ENCODE results near the gene SPATA21.
"Not testable (repeated sequence)": the region's sequence is repeated elsewhere in the genome, so short reads cannot be mapped to it uniquely, and the experiment has no call there.

Gene SPATA21, protein sequence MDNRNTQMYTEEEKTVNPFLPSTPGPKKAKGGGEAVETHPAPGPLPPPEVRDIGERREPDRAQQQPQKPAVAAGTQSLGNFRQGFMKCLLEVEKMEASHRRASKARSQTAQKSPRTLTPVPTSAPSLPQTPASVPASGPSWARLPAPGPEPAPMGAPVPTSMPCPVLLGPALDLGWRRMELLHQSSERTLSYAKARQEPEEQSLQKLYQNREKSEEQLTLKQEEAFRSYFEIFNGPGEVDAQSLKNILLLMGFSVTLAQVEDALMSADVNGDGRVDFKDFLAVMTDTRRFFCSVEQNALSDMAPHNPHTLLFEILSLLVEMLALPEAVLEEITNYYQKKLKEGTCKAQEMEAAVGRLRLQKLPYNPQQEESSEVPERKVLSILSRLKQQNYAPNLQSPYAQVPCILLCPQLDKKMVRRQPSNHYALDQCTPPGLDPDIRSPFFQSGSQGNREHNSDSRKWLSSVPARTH

DNA sequence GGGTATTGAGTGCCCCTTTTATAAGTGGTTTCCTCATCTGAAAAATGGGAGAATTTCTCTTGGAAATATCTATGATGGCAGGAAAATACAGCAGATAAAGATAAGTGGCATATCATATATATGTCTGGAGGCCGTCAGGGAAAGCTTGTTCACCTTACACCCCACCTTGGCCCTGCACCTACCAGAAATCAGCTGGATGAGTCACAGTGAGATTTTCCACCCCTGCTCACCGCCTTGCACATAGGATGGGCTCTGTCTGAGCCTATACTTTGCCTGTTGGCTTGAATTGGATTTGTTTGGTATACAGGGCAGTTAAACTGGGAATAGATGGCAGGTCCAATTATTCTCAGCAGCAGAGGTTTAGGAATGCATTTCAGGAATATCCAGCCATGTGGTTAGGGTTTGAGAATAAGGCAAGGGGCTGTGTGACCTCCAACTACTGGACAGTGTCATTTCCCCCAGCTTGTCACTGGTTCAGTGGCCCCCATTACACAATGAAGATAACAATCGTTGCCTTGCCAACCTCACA lies at the start of gene SPATA21:
Gene SPATA21 (minus strand): TSS at position 479 of the 529 bp plus-strand sequence. CDS start 6,053 bp downstream, outside the sequence.
- DNase-seq (ENCODE audit: low read depth) = no peak

DNA sequence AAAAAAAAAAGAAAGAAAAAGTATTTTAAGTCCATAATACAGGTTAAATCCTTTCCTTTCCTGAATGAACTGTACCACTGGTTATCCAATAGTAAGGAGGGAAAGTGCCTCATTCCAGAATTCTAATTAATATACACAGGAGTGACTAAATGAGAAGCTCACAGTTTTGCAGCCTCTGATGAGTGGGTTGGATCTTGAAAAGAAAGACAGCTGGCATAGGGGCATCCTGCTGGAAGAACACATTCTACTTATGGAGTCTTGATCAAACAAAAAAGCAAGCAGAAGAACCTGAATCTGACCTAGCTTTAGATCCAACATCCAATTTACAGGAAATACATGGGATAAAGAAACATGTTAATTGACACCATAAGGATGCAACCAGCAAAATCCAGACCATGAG lies 49.8 kb upstream of the SPATA21 start:
- DNase-seq (ENCODE audit: low read depth) = not testable (repeated sequence)

DNA sequence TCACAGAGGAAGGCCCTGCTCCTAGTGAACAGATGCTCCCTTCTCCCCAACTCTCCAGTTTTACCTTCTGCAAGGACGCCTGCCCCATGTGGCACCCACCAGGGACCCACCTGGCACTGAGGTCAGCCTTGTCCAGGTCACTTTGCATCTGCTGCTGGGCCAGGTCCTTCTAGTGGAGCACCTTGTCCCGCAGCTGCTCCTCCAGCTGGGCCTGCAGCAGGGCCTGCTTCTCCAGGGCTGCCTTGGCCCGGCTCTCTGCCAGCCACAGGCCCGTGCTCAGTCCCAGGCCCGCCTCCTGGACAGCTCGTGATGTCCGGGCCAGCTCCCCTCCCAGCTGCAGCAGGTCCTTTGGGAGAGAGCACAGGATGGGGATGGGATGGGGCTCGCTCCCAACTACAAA lies 49.1 kb upstream of the SPATA21 start:
- DNase-seq (ENCODE audit: low read depth) = not testable (repeated sequence)

DNA sequence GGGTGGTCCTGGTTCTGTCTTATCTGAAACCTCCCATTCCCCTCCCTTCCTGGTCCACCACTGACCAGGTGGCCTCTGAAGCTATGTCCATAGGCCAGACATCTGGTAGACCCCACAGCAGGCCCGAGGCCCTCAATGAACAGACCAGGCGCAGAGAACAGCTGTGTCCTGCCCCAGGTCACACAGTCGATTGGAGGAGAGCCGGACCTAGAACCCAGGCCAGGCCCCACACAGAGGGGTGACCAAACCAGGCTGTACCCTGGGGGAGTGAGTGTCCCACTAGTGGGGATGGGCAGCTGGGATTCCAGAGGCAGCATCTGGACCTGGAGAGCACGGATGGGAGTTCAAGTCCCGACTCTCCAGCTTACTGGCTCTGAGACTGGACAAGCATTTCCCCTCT lies 47.7 kb upstream of the SPATA21 start:
- no peak for DNase-seq (ENCODE audit: low read depth)

DNA sequence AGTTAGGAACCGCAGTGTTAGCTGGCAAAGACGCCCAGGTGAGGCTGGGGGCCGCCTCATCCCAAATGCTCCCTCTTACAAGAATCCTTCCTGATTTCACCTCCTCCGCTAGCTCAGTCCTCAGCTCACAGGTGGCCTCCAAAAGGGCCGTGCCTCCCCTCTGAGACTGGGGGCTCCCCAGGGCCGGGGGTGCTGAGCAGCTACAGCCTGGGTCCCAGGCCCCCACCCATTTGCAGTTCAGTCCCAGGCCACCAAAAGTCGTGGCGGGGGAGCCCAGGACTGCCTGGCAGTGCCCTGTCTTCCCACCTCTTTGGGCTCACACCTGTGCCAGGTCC lies 47.2 kb upstream of the SPATA21 start:
- no peak for DNase-seq (ENCODE audit: low read depth)

DNA sequence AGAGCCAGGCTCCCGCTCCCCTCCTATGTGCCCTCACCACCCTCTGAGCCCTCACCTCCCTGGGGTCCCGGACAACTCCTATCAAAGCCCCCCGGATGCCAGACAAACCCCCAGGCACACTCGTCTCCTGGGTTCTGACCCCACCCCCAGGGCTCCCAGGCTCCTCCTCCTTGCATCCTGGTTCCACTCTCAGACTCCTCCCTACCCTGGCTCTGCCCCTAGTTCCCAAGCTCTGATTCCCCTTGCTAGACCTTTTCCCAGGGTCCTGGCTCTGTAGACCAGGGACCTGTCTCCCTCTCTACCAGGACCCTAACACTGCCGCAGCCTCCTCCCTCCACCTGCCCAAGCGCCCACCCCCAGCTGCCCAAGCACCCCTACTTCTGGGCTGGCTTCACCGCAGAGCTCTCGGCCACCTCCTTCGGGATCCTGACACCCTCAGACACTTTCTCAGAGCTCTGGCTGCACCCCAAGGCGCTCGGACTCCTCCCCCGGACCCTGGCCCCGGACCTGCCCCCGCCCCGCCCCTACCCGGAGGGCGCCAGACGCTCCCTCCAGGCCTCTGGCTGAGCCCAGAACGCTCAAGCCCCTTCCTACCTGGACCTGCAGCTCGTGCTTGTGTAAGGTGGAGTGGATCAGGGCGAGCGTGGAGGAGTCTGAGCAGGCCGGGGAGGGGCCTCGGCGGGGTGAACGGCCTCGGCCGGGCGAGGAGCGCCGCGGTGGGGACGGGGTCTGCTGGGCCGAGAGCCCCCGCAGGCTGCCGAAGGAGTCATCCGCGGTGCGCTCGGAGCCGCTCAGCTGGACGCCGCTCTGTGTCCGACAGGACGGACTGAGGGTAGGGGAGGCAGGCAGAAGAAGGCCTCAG lies 46.6 kb upstream of the SPATA21 start:
- DNase-seq (ENCODE audit: low read depth) = not testable (repeated sequence)

DNA sequence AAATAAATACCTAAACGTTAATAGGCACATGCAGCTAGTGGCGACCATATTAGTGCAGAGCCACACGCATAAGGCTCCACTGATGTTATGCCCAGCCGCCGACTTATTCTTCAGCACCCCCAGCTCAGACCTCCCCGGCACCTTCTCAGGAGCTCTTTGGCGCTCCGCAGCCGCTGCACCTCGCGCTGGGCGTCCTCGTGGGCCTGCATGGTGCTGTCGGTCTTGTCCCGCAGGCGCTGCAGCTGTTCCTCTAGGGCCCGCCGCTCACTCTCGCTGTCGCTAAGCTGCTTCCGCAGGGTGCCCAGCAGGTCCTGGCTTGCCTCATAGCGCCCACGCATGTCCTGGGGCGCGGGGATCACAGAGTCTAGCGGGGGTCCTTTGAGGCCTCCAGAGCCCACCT lies 45.9 kb upstream of the SPATA21 start:
- DNase-seq (ENCODE audit: low read depth) = not testable (repeated sequence)

DNA sequence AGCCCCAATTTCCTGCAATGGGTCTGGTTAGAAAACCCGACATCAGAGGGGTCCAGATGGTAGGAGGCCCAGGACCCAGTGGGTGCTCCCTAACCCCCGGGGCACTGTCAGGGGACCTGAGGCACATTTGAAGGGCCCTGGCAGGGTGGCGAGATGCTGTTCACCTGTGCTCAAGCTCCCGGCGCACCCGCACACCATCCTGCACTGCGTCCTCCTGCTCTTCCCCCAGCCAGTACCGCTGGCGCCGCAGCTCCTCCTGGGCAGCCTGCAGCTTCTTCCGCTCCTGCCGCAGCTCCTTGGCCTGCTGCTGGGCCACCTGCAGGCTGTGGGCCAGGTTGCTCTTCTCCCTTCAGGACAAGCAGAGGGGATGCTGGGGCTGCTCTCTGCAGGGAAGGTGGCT lies 40.9 kb upstream of the SPATA21 start:
- no peak for DNase-seq (ENCODE audit: low read depth)

DNA sequence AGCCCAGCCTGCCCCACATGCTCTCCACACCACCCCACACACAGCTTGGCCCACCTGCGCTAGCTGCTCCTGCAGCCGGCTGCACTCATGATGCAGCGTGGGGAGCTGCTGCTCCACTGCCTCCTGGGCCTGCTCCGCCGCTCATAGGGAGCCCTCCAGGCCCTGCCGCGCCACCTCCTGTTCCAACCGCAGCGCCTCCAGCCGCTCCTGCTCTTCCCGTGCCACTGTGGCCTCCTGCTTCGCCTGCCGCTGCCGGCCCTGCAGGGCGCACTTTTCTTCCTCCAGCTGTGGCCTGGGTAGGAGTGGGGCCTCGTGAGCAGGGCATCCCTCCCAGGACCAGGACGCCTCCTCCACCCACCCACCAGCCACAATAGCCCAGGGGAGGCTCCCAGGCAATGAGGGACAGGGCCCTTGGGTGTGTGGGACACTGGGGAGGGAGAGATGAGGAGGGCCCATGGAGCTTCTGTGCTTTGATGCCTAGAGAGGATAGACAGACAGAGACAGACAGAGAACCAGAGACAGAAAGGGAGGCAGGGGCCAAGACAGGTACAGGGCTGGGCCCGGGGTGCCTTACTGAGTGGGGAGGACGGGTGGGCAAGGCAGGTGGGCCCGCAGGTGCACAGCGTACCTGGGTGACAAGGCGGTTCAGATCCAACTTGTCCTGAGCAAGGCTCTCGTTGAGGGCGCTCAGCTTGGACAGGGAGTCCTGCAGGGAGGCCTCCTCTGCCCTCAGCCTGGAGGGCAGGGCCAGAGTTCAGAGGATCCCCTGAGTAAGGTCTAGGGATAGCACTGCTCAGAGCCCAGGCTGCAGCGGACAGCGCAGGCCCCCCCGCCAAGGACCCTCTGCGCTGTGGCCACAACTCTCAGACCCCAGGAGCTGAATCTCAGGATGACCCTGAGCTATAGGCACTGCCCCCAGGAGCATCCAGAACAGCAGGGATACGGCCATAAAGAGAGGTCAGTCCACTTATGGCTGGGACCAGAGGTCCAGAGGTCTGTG lies 38.8 kb upstream of the SPATA21 start:
- not testable (repeated sequence) for DNase-seq (ENCODE audit: low read depth)

DNA sequence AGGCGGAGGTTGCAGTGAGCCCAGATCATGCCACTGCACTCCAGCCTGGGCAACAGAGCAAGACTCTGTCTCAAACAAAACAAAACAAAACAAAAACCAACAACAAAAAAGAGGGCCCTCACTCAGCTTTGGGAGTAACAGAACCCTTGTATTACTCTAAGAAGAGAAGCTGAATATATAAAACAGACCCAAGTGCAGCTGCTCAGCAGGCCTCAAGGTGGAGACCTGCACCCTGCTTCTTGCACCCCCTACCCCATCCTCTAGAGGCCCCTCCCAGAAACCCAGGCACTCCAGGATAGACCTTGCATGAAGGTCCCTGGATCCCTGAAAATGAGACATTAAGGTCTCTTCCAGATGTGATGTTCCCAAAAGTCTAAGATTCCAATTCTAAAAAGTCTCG lies 37.7 kb upstream of the SPATA21 start:
- peak; percentile 25 for DNase-seq (ENCODE audit: low read depth)

DNA sequence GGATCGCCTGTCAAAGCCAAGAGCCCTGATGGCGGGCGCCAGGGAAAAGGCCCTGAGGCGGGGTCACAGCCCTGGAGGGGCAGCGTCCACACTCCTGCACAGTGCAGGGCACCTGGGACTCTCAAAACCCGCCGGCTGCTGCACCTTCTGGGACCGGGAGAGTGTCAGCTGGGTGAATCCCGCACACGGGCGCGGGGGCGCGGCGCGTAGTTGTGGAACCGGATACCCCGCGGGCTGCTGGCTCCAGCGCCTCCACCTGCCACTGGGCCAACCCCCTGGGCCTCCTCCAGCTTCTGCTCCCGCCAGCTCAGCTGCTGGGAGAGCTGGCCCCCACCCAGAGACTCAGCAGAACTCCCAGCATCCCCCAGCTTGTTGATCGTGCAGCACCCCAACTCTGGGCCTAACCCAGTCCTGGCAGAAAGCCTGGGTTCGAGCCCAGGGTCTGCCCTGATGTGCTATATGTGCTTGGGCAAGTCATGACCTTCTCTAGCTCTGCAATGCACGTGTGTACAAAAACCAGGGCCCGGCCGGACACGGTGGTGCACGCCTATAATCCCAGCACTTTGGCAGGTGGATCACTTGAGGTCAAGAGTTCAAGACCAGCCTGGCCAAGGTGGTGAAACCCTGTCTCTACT lies 37.1 kb upstream of the SPATA21 start:
- no peak for DNase-seq (ENCODE audit: low read depth)

DNA sequence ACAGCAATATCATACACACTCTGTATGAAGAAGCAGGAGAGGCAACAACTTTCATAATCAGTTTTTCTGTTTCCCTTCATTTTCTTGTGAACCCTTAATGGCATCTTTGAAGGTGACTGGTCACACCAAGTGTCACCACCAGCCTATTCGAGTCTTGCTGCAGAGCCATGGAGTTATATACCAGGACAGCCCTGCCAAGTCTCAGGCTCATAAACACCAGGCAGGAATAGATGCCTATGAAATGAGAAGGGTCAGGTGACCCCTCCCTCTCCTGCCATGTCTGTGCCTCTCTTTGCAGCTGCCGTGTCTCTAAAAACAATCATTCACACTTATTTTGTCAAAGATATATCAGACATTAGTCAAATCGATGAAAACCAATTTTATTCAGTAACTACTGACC lies 31.3 kb upstream of the SPATA21 start:
- DNase-seq (ENCODE audit: low read depth) = no peak

DNA sequence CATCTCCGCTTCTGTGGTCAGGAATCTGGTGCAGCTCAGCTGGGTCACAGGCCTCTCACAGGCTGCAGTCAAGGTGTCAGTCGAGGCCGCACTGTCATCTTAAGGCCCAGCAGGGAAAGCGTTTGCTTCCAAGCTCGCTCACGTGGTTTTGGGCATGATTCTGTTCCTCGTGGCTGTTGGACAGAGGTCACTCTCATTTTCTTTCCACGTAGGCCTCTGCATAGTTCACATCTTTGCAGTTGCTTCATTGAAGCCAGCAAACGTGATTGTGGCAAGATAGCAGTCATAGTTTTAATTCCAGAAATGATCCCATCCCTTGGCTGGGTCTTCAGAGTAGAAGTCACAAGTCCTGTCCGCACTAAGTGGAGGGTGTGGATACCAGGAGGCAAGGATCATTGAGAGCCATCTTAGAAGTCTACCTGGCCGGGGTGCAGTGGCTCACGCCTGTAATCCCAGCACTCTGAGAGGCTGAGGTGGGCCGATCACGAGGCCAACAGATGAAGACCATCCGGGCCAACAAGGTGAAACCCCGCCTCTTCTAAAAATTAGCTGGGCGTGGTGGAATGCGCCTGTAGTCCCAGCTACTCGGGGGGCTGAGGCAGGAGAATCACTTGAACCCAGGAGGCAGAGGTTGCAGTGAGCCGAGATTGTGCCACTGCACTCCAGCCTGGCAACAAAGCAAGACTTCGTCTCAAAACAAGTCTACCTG lies 27.8 kb upstream of the SPATA21 start:
- no peak for DNase-seq (ENCODE audit: low read depth)

DNA sequence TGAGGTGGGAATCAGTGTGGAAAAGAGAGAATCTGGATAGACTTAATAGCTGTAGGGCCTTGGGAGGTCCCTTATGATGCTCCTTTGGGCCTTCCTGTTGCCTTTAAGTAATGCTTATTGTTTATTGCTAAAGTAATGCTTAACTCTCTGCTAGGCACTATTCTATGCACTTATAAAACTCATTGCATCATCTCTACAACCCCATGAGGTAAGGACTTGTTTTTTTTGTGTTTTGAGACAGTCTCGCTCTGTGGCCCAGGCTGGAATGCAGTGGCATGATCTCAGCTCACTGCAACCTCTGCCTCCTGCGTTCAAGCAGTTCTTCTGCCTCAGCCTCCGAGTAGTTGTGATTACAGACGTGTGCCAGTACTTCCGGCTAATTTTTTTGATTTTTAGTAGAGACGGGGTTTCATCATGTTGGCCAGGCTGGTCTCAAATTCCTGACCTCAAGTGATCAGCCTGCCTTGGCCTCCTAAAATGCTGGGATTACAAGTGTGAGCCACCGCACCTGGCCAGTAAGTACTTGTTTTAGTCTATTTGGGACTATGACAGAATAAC lies 25.6 kb upstream of the SPATA21 start:
- no peak for DNase-seq (ENCODE audit: low read depth)

DNA sequence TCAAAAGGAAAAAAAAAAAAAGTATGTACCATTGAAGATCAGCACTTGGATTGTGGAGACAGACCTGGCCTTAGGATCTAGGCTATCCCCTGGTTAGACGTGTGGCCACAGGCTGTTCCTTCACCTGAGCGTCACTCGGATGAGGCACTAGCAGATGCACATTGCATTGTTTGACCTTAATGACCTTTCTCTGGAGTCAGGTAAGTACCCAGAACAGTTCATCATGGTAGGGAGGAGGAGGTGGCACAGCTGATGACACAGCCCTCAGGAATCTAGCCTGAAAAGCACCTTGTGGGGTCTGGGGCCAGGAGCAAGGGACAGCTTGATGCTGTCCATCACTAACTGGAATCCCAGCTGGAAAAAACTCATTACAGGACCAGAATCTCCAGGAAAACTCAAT lies 24.5 kb upstream of the SPATA21 start:
- DNase-seq (ENCODE audit: low read depth) = no peak

DNA sequence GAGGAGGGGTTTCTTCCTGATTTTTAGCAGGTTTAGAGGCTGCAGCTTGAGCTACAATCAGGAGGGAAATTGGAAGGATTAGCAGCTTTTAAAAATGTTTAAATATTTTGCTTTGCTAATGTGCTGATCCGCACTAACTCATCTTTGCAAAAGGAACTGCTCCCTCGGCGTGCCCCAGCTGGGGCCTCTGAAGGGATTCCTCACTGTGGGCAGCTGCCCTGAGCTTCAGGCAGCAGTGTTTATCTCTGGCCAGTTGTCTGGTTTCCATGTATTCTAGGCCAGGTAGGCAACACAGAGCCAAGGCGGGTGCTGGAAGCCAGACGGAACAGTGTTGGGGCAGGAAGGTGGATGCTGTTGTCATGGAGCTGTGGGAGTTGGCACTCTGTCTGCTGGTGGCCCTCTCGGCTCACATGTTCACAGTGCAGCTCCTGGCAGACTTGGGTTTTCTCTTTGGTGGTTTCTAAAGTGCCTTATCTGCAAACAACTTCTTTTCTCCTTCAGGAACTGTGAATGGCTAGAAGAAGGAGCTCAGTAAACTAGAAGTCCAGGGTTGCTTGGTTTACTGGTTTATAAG lies 22.2 kb upstream of the SPATA21 start:
- DNase-seq (ENCODE audit: low read depth) = no peak

DNA sequence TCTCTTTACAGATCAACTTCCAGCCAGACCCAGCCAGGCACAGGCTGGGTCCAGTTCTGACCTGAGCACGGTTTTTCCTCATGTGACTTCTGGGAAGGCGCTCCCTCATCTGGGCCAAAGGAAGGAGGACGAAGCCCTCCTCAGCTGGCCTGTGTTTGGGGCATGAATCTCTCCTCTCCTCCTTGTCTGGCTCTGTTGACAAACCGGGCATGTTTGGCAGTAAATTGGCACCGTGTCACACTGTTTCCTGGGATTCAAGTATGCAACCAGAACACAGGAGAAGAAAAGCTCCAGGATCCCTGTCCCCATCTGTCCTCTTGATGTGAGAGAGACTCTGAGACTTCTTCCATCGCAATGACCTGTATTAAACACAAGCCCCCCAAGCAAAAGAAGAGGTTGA lies 21.6 kb upstream of the SPATA21 start:
- DNase-seq (ENCODE audit: low read depth) = no peak

DNA sequence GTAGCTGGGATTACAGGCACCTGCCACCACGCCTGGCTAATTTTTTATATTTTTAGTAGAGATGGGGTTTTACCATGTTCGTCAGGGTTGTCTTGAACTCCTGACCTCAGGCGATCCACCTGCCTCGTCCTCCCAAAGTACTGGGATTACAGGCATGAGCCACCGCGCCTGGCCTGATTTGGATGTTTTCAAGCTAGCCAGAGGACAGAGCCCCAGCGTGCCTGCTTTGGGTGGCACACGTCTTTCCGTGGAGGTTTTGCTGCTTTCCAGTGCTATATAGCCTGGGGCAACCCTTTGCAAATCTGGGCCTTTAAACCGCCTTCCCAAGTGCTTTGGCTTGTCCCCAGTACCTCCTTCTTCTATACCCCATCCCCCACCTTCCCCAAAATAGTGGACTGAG lies 18.9 kb upstream of the SPATA21 start:
- DNase-seq (ENCODE audit: low read depth) = not testable (repeated sequence)

DNA sequence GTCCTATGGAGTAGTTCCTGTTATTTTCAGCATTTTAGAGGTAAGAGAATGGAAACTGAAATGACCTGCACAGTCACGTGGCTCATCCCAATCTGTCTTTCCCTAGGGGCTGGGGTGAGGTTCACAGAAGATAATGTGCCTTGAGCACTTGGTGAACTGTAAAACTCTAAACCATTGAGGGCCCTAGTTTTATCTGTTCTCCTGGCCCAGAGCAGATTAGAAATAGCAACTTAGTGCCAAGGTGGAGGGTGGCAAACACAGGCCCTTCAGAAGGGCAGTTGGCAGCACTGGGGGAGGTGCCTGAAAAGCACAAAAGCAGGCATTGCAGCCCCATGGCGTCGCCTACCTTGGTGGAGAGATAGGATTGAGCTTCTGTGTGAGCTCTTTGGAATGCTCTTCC lies 17.7 kb upstream of the SPATA21 start:
- not testable (repeated sequence) for DNase-seq (ENCODE audit: low read depth)

All from ELR (cell line).